ENCODE results near the gene DCDC2B. TPM values are rescaled to one million over a fixed set of nuclear protein-coding genes. Genes with fewer than 3 reads are reported as not detected.
"Not testable (repeated sequence)": the region's sequence is repeated elsewhere in the genome, so short reads cannot be mapped to it uniquely, and the experiment has no call there.

The DCDC2B gene
- total RNA-seq (not detected), polyA plus RNA-seq (0.05 TPM)
- long read RNA-seq, donor 1, partial matches to known transcripts: 0 of 1 reads
- long read RNA-seq, donor 1, other reads (novel, unspliced or antisense): 1 of 1 reads
- long read RNA-seq, donor 2: 0 reads
- long read RNA-seq, donor 3, partial matches to known transcripts: 0 of 1 reads
- long read RNA-seq, donor 3, other reads (novel, unspliced or antisense): 1 of 1 reads
- long read RNA-seq, donor 4, partial matches to known transcripts: 0 of 3 reads
- long read RNA-seq, donor 4, other reads (novel, unspliced or antisense): 3 of 3 reads

GRCh38 chr1:32208891-32209328 is at the start of gene DCDC2B:
Gene DCDC2B (plus strand): TSS chr1:32209089. CDS start chr1:32209094, 5 bp downstream.
- no peak for ATAC-seq
- no peak within 1 kb of the TSS for H3K27ac ChIP-seq (ENCODE audit: low read length)
- WGBS: 73% methylated on average over 5 of the region's 5 CpGs

DNA sequence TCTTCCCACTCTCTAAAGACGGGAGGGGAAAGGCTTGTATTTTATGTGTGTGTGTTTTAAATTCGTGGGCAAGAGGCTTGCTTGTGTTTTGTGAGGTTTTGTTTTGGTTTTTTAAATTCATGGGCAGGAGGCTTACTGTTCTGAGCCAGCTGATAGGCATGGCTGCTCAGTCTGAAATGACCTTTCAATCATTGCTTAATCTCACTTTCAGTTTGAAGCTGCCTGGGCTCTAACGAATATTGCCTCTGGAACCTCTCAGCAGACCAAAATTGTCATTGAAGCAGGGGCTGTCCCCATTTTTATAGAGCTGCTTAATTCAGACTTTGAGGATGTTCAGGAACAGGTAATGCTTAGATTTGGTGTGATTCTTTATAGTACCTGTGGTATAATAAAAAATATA is 49.7 kb upstream of the DCDC2B start:
- no peaks in the 10 kb centered on the region for H3K27me3 ChIP-seq (ENCODE audit: control insufficient read depth, insufficient read depth)
- WGBS: 70% methylated on average over 3 of the region's 3 CpGs
- no peak overlapping the region for H3K4me3 ChIP-seq (ENCODE audit: low read length)
- DNase-seq: no peak
- H3K9me3 ChIP-seq (ENCODE audit: control insufficient read depth, low read length): no peaks in the 10 kb centered on the region
- intact Hi-C loops (cut with DNase I): no loop called here
- H3K4me1 ChIP-seq (ENCODE audit: control insufficient read depth, insufficient read depth, low read length): no peaks in the 10 kb centered on the region
- ATAC-seq: no peak
- no peak overlapping the region for H3K27ac ChIP-seq (ENCODE audit: low read length)

More at GRCh38 chr1:32208891-32209328, at the start of gene DCDC2B:
- DNase-seq: peak in 2 of 3 donors; percentile 37 to 68
- H3K9me3 ChIP-seq (ENCODE audit: control insufficient read depth, low read length): no peaks in the 10 kb centered on the region
- no peaks in the 10 kb centered on the region for H3K27me3 ChIP-seq (ENCODE audit: control insufficient read depth, insufficient read depth)
- H3K4me1 ChIP-seq (ENCODE audit: control insufficient read depth, insufficient read depth, low read length): peaks cover 7% of the 10 kb centered on the region
- intact Hi-C loops (cut with DNase I): no loop called here
- no peak within 1 kb of the TSS for H3K4me3 ChIP-seq (ENCODE audit: low read length)

- WGBS: 95% methylated on average over 2 of the region's 2 CpGs
Observed at GRCh38 chr1:32163405-32163804, 45.5 kb upstream of the DCDC2B start.

DNA sequence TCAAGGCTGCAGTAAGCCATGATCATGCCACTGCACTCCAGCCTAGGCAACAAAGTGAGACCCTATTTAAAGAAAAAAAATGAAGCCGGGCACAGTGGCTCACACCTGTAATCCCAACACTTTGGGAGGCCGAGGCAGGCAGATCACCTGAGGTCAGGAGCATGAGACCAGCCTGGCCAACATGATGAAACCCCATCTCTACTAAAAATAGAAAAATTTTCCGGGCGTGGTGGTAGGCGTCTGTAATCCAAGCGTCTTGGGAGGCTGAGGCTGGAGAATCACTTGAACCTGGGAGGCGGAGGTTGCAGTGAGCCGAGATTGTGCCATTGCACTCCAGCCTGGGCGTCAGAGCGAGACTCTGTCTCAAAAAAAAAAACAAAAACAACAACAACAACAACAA is 43.3 kb upstream of the DCDC2B start:
- H3K4me1 ChIP-seq (ENCODE audit: control insufficient read depth, insufficient read depth, low read length); H3K4me3 ChIP-seq (ENCODE audit: low read length); H3K27ac ChIP-seq (ENCODE audit: low read length); DNase-seq; H3K9me3 ChIP-seq (ENCODE audit: control insufficient read depth, low read length); ATAC-seq; intact Hi-C loops (cut with DNase I); H3K27me3 ChIP-seq (ENCODE audit: control insufficient read depth, insufficient read depth): not testable (repeated sequence)
- 90% methylated on average over 10 of the region's 10 CpGs for WGBS

More at GRCh38 chr1:32163405-32163804, 45.5 kb upstream of the DCDC2B start:
- Histone ChIP-seq H3K27me3 (ENCODE audit: control insufficient read depth, insufficient read depth) (no peaks in the 10 kb centered on the region), H3K27ac (ENCODE audit: low read length) (no peak overlapping the region), H3K4me3 (ENCODE audit: low read length) (no peak overlapping the region), H3K4me1 (ENCODE audit: control insufficient read depth, insufficient read depth, low read length) (no peaks in the 10 kb centered on the region), H3K9me3 (ENCODE audit: control insufficient read depth, low read length) (no peaks in the 10 kb centered on the region)
- DNase-seq (no peak), ATAC-seq (no peak)
- intact Hi-C loops (cut with DNase I): no loop called here

- no peaks in the 10 kb centered on the region for H3K27me3 ChIP-seq (ENCODE audit: control insufficient read depth, insufficient read depth)
- intact Hi-C loops (cut with DNase I): no loop called here
- peak in 1 of 2 donors; percentile 17 for ATAC-seq
- no peak for DNase-seq
- 64% methylated on average over 4 of the region's 4 CpGs for WGBS
- H3K4me1 ChIP-seq (ENCODE audit: control insufficient read depth, insufficient read depth, low read length): no peaks in the 10 kb centered on the region
- no peak overlapping the region for H3K4me3 ChIP-seq (ENCODE audit: low read length)
- no peaks in the 10 kb centered on the region for H3K9me3 ChIP-seq (ENCODE audit: control insufficient read depth, low read length)
- no peak overlapping the region for H3K27ac ChIP-seq (ENCODE audit: low read length)
Observed at GRCh38 chr1:32170991-32171390, 37.9 kb upstream of the DCDC2B start.

- no peaks in the 10 kb centered on the region for H3K9me3 ChIP-seq (ENCODE audit: control insufficient read depth, low read length)
- intact Hi-C loops (cut with DNase I): no loop called here
- H3K27ac ChIP-seq (ENCODE audit: low read length): no peak overlapping the region
- DNase-seq (no peak), ATAC-seq (no peak)
- no peaks in the 10 kb centered on the region for H3K4me1 ChIP-seq (ENCODE audit: control insufficient read depth, insufficient read depth, low read length)
- H3K4me3 ChIP-seq (ENCODE audit: low read length): no peak overlapping the region
- H3K27me3 ChIP-seq (ENCODE audit: control insufficient read depth, insufficient read depth): no peaks in the 10 kb centered on the region
- WGBS: 100% methylated on average over 1 of the region's 1 CpG
Observed at GRCh38 chr1:32172621-32173245, 36.2 kb upstream of the DCDC2B start.

GRCh38 chr1:32178380-32179192 is 30.3 kb upstream of the DCDC2B start:
- ATAC-seq (no peak), DNase-seq (no peak)
- Histone ChIP-seq H3K4me3 (ENCODE audit: low read length) (peak overlapping the region; percentile 79), H3K27me3 (ENCODE audit: control insufficient read depth, insufficient read depth) (no peaks in the 10 kb centered on the region), H3K9me3 (ENCODE audit: control insufficient read depth, low read length) (no peaks in the 10 kb centered on the region), H3K4me1 (ENCODE audit: control insufficient read depth, insufficient read depth, low read length) (peaks cover 8% of the 10 kb centered on the region), H3K27ac (ENCODE audit: low read length) (peak overlapping the region; percentile 98)
- 79% methylated on average over 7 of the region's 7 CpGs for WGBS
- intact Hi-C loops (cut with DNase I): no loop called here

DNA sequence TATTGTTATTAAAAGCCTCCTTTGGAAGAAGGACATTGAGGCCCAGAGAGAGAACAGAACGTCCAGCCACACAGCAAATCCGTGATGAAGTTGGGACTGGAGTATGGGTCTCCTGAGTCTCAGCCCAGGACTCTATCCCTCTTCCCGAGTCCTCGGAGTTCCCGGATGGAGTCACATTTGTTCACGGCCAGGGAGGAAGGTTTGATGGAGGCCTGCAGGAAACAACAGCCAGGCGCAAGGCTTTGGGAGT is 29.8 kb upstream of the DCDC2B start:
- Histone ChIP-seq H3K9me3 (ENCODE audit: control insufficient read depth, low read length) (no peaks in the 10 kb centered on the region), H3K27me3 (ENCODE audit: control insufficient read depth, insufficient read depth) (no peaks in the 10 kb centered on the region), H3K27ac (ENCODE audit: low read length) (peak overlapping the region; percentile 98), H3K4me1 (ENCODE audit: control insufficient read depth, insufficient read depth, low read length) (peaks cover 8% of the 10 kb centered on the region), H3K4me3 (ENCODE audit: low read length) (peak overlapping the region; percentile 79)
- DNase-seq (no peak), ATAC-seq (peak; percentile 24 to 27)
- WGBS: 8% methylated on average over 7 of the region's 7 CpGs
- intact Hi-C loops (cut with DNase I): no loop called here

DNA sequence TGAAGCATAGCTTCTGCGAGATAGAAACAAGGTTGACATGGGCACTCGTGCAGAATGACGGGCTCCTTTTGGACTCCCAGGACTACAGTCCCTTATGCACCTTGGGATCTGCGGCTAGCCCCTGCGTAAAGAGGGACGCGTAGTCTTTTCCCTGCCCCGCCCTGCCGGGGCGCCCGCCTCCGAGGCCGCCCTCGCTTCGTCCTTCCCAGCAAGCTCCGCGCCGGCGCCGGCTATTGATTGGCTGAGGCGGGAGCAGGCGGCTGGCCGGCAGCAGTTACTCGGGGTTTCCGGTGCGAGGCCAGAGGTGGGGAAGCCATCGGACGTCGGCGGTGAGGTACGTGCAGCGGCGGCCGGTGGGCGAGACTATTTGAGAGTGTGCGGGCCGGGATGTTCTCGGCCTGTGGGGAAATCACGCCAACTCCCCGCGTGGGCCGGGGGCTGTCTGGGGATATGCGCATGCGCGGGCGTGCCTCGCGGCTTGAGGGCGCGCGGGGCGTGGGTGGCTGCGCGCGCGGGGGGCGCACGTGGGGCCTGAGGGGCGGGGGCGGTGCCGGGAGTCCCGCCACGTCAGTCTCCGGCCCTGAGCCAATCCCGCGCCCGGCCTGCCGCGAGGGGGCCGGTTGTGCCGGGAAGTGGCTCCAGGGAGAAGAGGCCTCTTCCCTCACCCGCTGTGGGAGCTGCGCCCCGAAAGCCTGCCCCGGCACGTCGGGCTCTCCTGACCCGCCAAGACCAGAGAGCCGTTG is 29.3 kb upstream of the DCDC2B start, which contains the start of gene TXLNA:
TSS of gene TXLNA (plus strand) at position 233 of the 743 bp plus-strand sequence. CDS start 671 bp downstream, outside the sequence.
- Histone ChIP-seq H3K4me1 (ENCODE audit: control insufficient read depth, insufficient read depth, low read length) (peaks cover 8% of the 10 kb centered on the region), H3K9me3 (ENCODE audit: control insufficient read depth, low read length) (no peaks in the 10 kb centered on the region), H3K27me3 (ENCODE audit: control insufficient read depth, insufficient read depth) (no peaks in the 10 kb centered on the region), H3K4me3 (ENCODE audit: low read length) (peak within 1 kb of the TSS; percentile 79), H3K27ac (ENCODE audit: low read length) (peak within 1 kb of the TSS; percentile 98)
- ATAC-seq (peak; percentile 94 to 96), DNase-seq (peak; percentile 96 to 99 (median 98))
- under 1% methylated on average over 79 of the region's 79 CpGs for WGBS
- intact Hi-C loops (cut with DNase I): no loop called here

DNA sequence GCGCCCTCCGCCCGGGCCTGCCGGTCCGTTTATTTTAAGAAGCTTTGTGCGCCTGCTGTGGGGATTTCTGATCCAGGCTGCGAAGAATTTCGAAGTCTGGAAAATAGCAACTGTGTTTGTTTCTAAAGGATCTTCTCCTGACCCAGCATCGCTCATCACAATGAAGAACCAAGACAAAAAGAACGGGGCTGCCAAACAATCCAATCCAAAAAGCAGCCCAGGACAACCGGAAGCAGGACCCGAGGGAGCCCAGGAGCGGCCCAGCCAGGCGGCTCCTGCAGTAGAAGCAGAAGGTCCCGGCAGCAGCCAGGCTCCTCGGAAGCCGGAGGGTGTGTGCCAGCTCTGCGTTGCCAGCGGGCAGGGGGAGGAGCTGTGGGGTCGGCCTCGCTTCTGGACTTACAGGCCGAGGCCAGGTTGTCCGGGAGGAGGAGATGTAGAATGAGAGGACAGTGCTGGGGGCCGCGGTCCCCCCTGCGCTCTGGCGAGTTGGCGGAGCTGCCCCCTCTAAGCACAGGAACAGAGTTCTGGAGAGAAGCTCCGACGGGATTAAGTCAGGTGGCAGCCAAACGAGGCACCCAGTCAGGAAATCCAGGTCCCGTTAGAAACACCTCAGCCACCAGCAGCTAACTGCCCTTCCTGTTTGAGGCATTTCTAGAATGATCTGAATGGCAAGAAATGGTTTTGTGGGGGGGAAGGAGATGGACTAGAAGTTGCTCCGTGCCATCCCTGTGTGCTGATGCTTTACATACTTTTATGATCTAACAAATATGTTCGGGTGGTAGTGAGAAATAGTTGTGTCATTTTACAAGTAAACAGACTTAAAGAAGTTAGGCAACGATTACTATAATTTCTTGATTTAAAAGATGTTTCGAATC is 28.5 kb upstream of the DCDC2B start:
- DNase-seq: peak; percentile 75 to 88 (median 82)
- Histone ChIP-seq H3K9me3 (ENCODE audit: control insufficient read depth, low read length) (no peaks in the 10 kb centered on the region), H3K4me1 (ENCODE audit: control insufficient read depth, insufficient read depth, low read length) (peaks cover 8% of the 10 kb centered on the region), H3K4me3 (ENCODE audit: low read length) (peak overlapping the region; percentile 79), H3K27ac (ENCODE audit: low read length) (peak overlapping the region; percentile 98), H3K27me3 (ENCODE audit: control insufficient read depth, insufficient read depth) (no peaks in the 10 kb centered on the region)
- intact Hi-C loops (cut with DNase I): no loop called here
- 5% methylated on average over 36 of the region's 36 CpGs for WGBS
- ATAC-seq: peak; percentile 46 to 65

Measured in right cardiac atrium (tissue), 5 donors.